Muscle layer of colon (tissue), 2 donors: ENCODE results near the gene PUM1.

Experiments used
- H3K27ac ChIP-seq: one replicate; pipeline ENCODE4 v1.7.0; 2013; ENCODE audit warnings: low read depth, mild to moderate bottlenecking, low read length, moderate library complexity
- H3K27me3 ChIP-seq, 2 donors: one replicate each; pipeline ENCODE4 v1.7.0; 2013; ENCODE audit warnings: low read length in 2 of 2, mild to moderate bottlenecking in 2 of 2; ENCODE audit not compliant: insufficient read depth in 2 of 2, control insufficient read depth in 1 of 2
- H3K36me3 ChIP-seq: one replicate; pipeline ENCODE4 v1.7.0; 2013; ENCODE audit warnings: mild to moderate bottlenecking, low read length; ENCODE audit not compliant: insufficient read depth
- H3K4me1 ChIP-seq: one replicate; pipeline ENCODE4 v1.7.0; 2013; ENCODE audit warnings: mild to moderate bottlenecking, low read length; ENCODE audit not compliant: insufficient read depth
- H3K4me3 ChIP-seq, 2 donors: one replicate each; pipeline ENCODE4 v1.7.0; 2013; ENCODE audit warnings: low read length in 2 of 2, low read depth in 1 of 2, mild to moderate bottlenecking in 1 of 2, moderate library complexity in 1 of 2
- H3K9ac ChIP-seq: one replicate; pipeline ENCODE4 v1.7.0; 2013; ENCODE audit warnings: low read length
- H3K9me3 ChIP-seq: one replicate; pipeline ENCODE4 v1.7.0; 2013; ENCODE audit warnings: mild to moderate bottlenecking, low read length
- donor health status: abdominal sarcoma.
- donor health status: Adenocarcinoma of cecum.

The PUM1 gene

DNA sequence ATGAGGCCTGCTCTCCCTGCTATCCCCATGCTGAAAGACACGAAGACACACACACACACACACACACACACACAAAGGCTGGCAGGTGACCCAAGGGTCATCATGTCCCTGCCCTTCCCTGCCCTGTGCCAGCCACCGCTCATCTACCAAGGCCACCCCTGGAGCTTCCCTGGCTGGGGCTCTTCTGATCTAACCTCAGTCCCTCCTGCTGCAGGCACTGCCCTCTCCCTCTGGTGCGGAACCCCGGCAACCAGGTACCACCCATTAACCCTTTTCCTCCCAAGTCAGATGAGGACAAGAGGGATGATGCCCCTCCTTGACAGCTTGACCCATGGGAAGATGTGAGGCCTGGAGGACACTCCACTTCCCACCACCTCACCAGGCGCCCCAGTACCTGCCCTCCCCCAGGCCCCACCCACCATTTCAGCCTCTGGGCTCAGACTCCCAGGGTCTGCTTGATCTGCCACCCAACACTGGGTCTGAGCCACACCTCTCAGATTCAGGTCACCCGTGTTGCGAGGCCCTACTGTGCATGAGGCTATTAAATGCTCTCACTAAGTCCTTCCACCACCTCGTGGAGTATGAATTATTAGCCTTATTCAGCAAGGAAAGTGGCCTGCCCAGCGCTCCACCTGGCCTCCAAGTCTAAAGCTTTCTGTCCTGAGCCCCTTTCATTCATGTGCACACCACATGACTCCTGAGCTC lies 159.4 kb downstream of the PUM1 start:
- Histone ChIP-seq H3K9me3 (no peaks in the 10 kb centered on the region), H3K4me1 (peaks cover 75% of the 10 kb centered on the region), H3K27ac (peak overlapping the region; percentile 92), H3K9ac (no peak overlapping the region), H3K36me3 (no peaks in the 10 kb centered on the region), H3K4me3 (peak overlapping the region; percentile 34 to 79), H3K27me3 (no peaks in the 10 kb centered on the region)

DNA sequence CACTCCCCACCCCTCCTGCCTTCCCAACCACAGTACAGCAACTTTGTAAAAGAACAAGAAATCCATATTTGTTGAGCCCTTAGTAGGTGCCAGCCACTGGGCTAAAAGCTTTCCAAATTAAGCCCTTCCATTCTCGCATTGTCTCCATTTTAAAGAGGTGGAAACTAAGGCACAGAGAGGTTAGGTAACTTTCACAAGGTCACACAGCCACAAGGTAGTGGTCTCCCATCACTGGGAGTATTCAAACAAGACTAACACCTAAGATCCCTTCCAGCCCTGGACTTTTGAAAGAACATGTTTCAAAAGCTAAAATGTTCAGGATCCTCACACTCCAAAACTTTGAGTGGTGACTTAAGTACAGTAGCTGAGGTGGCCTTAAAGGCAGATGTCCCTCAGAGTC lies 160.1 kb downstream of the PUM1 start:
- Histone ChIP-seq H3K27me3 (no peaks in the 10 kb centered on the region), H3K4me1 (peaks cover 75% of the 10 kb centered on the region), H3K27ac (peak overlapping the region; percentile 60), H3K4me3 (peak overlapping the region in 1 of 2 donors; percentile 34), H3K9ac (no peak overlapping the region), H3K36me3 (no peaks in the 10 kb centered on the region), H3K9me3 (no peaks in the 10 kb centered on the region)

DNA sequence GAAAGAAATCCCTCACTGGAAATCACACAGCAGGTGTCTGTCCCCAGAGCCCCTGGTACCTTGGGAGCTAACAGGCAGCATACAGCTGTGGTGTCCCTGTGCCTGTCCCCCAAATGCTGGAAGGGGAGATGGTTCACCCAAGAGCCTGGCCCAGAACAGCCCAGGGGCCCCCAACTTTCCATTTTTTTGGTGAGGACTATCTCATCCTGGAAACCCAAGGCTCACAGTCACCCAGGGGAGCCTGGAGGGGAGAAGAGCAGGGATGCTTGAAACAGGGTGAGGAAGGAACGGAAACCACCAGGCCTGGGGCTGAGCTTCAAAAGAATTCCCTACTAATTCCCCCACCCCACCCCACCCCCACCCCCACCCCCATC lies 160.6 kb downstream of the PUM1 start:
- H3K36me3 ChIP-seq: no peaks in the 10 kb centered on the region
- no peak overlapping the region for H3K9ac ChIP-seq
- H3K9me3 ChIP-seq: no peaks in the 10 kb centered on the region
- H3K27me3 ChIP-seq: no peaks in the 10 kb centered on the region
- H3K4me1 ChIP-seq: peaks cover 75% of the 10 kb centered on the region
- peak overlapping the region; percentile 58 for H3K27ac ChIP-seq
- H3K4me3 ChIP-seq: no peak overlapping the region

DNA sequence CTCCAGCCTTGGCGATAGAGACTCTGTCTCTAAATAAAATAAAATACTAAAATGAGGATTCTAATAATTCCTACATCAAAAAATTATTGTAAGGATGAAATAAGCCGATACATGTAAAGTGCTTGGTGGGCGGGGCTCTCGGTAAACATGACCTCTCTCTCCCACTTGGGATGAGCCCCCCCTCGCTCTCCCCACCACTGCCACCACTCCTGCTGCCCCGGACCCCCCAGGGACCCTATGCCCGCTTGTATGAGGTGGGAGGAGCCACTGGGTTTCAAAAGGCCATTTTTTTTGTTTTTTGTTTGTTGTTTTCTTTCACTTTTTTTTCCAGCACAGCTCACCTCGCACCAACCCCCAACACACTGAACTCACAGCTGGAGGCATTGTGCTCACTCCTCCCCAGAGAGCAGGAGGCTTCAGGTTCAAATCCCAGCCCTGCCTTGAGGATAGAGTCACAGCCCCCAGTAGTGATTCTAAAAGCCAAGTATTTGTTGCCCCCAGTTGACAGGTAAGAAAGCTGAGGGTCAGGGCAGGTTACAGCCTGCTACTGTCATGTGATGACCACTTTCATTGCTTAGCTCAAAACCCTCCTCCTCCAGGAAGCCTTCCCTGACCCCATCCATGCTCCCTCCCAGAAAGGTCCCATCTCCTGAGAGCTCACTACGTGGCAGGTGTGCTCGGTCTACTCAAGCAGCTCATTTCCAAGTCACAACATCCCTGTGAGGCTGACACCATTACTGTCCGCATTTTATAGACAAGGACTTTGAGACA lies 161.1 kb downstream of the PUM1 start:
- H3K36me3 ChIP-seq: no peaks in the 10 kb centered on the region
- no peak overlapping the region for H3K9ac ChIP-seq
- no peak overlapping the region for H3K4me3 ChIP-seq
- peak overlapping the region; percentile 58 for H3K27ac ChIP-seq
- peaks cover 70% of the 10 kb centered on the region for H3K4me1 ChIP-seq
- H3K27me3 ChIP-seq: no peaks in the 10 kb centered on the region
- H3K9me3 ChIP-seq: no peaks in the 10 kb centered on the region

DNA sequence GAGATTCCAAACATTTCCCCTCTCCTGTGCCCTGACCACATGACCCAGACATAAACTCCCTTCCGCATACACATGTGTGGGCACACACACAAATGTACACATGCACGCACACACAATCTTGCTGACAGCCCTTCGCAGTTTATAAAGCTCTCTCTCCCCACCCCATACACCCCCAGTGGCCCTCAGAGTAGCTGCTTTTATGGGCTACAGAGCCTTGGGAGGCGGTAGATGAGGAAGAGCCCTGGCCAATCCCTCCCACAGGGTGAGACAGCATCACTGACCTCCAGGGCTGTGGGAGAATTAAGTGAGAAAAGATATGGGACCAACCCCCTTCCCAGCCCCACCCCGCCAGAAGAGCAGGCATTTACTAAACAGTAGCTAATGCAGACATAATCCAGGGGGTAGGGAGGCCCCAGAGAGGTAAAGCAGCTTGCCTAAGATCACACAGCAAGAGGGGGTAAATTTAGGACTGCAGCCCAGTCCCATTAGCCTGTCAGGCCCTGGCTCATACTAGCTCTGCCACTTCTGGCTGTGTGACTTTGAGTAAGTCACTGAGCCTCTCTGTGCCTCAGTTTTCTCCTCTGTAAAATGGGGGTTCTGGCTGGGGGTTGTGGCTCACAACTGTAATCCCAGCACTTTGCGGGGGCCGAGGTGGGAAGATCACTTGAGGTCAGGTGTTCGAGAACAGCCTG lies 162.0 kb downstream of the PUM1 start:
- Histone ChIP-seq H3K9ac (no peak overlapping the region), H3K4me1 (peaks cover 71% of the 10 kb centered on the region)

DNA sequence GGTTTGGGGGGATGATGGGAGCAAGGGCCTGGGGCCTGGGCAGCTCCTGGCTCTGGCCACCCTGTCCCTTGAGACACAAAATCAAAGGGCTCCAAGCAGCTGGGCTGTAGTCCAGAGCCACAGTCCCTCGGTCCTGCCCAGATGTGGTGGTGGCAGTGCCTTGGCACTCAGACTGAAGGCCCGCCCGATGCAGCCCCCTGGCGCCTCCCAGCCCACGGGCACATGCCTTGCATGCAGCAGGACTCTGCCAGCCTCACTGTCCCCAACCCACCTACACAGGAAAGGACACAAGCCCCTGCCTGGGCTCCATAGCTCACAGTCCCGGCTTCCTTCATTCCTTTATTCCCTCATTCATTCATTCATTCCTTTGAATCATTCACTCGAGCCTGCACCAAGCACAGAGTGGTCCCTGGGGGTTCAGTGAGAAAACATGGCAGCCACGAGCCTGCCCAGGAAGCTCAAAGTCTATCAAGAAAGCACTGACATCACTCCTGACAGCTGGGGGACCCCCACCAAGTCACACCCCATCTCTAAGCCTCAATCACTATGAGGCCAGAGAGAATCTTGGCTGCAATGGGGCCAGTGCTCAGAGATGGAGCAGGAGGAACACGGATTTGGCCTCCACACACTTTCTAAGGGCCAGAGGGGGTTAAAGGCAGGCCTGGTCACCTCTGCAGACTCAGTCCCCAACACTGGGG lies 162.8 kb downstream of the PUM1 start:
- no peak overlapping the region for H3K9ac ChIP-seq

More for the DNA sequence above, 162.0 kb downstream of the PUM1 start:
- H3K36me3 ChIP-seq: no peaks in the 10 kb centered on the region
- H3K27ac ChIP-seq: peak overlapping the region; percentile 86
- H3K9me3 ChIP-seq: no peaks in the 10 kb centered on the region
- H3K4me3 ChIP-seq: no peak overlapping the region
- no peaks in the 10 kb centered on the region for H3K27me3 ChIP-seq

DNA sequence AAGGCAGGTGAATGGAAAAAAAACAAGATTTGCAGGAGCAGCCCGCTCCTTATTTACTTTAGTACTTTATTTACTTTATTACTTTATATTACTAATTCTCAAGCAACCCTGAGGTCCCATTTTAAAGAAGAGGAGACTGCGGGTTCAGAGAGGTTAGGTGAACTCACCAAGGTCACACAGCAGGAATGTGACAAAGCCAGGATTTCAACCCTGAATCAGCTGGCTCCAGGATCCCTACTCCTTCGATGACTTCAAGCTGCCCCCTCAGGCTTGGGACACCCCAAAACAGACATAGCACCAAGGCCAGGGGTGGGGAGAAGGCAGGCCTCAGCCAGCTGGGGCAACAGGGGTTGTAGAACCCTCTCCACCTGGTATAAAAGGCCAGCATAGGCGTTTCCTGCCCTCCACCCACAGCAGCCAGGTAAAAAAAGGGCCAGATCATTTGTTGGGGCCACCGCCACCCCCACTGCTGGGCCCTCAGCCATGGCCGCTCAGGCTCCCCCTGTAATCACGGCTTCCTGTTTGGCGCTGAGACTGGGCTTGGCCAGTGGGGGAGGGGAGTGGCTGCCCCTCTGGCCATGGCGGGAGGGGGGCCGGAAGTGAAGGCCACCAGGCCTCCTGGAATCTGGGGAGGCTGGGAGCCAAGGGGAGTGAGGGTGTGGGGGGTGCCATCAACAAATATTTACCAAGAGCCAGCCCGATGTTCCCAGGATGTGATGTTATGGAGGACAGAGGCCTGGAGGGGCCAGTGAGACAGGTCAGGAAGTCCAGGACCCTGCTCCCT lies 163.5 kb downstream of the PUM1 start:
- peak overlapping the region; percentile 86 for H3K27ac ChIP-seq
- H3K36me3 ChIP-seq: no peaks in the 10 kb centered on the region
- H3K9ac ChIP-seq: no peak overlapping the region
- no peaks in the 10 kb centered on the region for H3K27me3 ChIP-seq
- H3K4me3 ChIP-seq: no peak overlapping the region
- no peaks in the 10 kb centered on the region for H3K9me3 ChIP-seq
- H3K4me1 ChIP-seq: peaks cover 82% of the 10 kb centered on the region

More for the DNA sequence above, 162.8 kb downstream of the PUM1 start:
- Histone ChIP-seq H3K27ac (peak overlapping the region; percentile 86), H3K36me3 (no peaks in the 10 kb centered on the region), H3K27me3 (no peaks in the 10 kb centered on the region), H3K4me1 (peaks cover 78% of the 10 kb centered on the region), H3K4me3 (no peak overlapping the region), H3K9me3 (no peaks in the 10 kb centered on the region)

DNA sequence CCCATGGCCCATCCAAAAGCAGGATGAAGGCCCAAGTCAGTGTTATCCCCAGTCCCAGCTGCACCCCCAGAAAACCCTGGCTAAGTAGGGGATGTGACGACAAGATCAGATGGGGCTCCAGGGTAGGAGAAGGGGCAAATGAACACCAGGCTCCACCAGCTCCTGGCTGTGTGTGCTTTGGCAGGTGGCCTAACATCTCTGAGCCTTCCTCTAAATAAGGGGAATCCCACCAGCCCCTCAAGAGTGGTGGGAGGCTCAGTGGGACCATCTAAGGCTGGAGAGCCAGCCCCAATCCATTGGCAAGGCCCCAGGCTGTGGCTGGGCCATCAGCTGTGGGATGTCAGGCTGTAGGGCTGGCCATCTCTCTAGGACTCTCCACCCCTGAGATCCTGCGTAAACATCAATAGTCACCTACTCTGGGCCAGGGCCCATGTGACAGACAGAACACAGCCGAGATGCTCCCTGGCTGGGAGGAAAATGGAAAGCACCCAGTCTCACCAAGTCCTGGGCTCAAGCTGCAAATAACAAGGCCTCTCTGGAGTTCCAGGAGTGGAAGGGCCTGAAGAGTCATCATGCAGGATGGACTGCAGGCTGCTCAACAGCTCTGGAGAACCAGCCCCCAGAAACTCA lies 164.5 kb downstream of the PUM1 start:
- Histone ChIP-seq H3K9ac (no peak overlapping the region), H3K9me3 (no peaks in the 10 kb centered on the region), H3K4me1 (peaks cover 84% of the 10 kb centered on the region), H3K36me3 (peaks cover 6% of the 10 kb centered on the region), H3K27me3 (no peaks in the 10 kb centered on the region), H3K27ac (peak overlapping the region; percentile 86), H3K4me3 (no peak overlapping the region)

DNA sequence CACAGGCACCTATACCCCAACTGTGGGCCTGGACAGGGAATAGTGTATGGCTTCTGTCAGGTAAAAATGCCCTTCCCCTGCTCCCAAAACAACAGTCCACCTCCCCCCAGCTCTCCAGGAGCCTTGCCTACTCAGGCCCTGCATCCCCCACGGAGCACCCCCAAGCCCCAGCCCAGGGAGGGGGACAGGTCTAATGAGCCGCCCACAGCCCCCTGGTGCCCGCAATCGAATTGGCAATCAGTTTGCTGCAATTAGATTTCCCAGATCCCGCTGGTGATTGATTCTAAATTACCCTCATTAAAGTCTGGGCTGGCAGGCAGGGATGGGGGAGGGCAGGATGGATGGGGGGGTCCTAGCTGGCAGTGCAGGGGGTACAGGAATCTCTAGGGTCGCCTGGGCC lies 165.0 kb downstream of the PUM1 start:
- H3K4me1 ChIP-seq: peaks cover 83% of the 10 kb centered on the region
- H3K27ac ChIP-seq: peak overlapping the region; percentile 86
- H3K36me3 ChIP-seq: peaks cover 6% of the 10 kb centered on the region
- no peaks in the 10 kb centered on the region for H3K27me3 ChIP-seq
- H3K4me3 ChIP-seq: no peak overlapping the region
- no peak overlapping the region for H3K9ac ChIP-seq
- no peaks in the 10 kb centered on the region for H3K9me3 ChIP-seq

DNA sequence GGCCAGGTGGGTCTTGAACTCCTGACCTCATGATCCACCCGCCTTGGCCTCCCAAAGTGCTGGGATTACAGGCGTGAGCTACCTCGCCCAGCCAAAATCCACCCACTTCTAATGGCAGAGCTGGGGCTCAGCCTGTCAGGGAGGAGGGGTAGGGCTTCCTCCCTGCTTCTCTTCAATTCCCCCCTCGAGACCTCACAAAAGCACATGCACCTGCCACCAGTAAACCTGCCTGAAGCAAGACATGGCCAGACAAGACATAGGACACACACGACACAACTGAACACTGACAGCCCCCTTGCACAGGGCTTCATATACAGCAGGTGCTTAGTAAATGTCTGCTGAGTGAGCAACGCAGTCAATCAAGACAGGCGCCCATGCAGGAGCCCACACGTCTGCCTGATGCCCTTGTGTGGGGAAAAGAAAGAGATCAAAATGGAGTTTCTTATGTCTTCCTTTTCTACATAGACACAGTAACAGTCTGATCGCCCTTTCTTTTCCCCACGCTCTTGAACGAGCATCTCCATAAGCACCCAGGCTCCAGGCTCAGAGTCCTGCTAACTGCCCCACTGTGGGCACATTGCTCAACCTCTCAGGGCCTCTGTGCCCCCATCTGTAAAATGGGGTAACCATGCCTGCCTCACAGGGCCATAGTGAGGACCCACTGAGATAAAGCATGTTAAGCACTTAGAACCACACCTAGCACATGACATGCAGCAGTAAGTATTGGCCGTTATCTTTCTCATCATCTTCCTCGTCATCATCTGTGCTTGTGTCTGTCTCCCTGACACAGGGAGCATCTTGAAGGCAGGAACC lies 165.7 kb downstream of the PUM1 start:
- peaks cover 6% of the 10 kb centered on the region for H3K36me3 ChIP-seq
- H3K27ac ChIP-seq: peak overlapping the region; percentile 8
- H3K27me3 ChIP-seq: no peaks in the 10 kb centered on the region
- no peak overlapping the region for H3K9ac ChIP-seq
- peaks cover 86% of the 10 kb centered on the region for H3K4me1 ChIP-seq
- no peaks in the 10 kb centered on the region for H3K9me3 ChIP-seq
- no peak overlapping the region for H3K4me3 ChIP-seq
